SJCRH30 (cell line): ENCODE measurements around the gene WHAMM. TPM values are rescaled to one million over a fixed set of nuclear protein-coding genes. Genes with fewer than 3 reads are reported as not detected.
"Not testable (repeated sequence)": the region's sequence is repeated elsewhere in the genome, so short reads cannot be mapped to it uniquely, and the experiment has no call there.

Experiments used
- DNase-seq, 2 experiments: peaks; one replicate each; pipeline ENCODE4 v3.0.0-alpha.2; 2015 to 2020
- H3K27ac ChIP-seq: fragments of 250-450 bp; sonication (Bioruptor Pico); 2 replicates; pipeline ENCODE4 v1.5.1; 2020; ENCODE audit warnings: mild to moderate bottlenecking, moderate library complexity
- H3K27me3 ChIP-seq: fragments of 250-450 bp; sonication (Bioruptor Pico); 2 replicates; pipeline ENCODE4 v1.5.1; 2020; ENCODE audit warnings: mild to moderate bottlenecking, moderate library complexity
- H3K36me3 ChIP-seq: fragments of 250-450 bp; sonication (Bioruptor Pico); 2 replicates; pipeline ENCODE4 v1.5.1; 2020; ENCODE audit warnings: mild to moderate bottlenecking, moderate library complexity
- H3K4me1 ChIP-seq: fragments of 250-450 bp; sonication (Bioruptor Pico); 2 replicates; pipeline ENCODE4 v1.5.1; 2020; ENCODE audit warnings: mild to moderate bottlenecking, moderate library complexity
- H3K4me3 ChIP-seq: fragments of 250-450 bp; sonication (Bioruptor Pico); 2 replicates; pipeline ENCODE4 v1.5.1; 2020; ENCODE audit warnings: mild to moderate bottlenecking, moderate library complexity
- H3K9me3 ChIP-seq: fragments of 250-450 bp; sonication (Bioruptor Pico); replicated peaks from 2 replicates; pipeline ENCODE4 v1.5.1; 2020; ENCODE audit warnings: mild to moderate bottlenecking, moderate library complexity
- total RNA-seq: library from RNA; depleted of rRNA; stranded (reverse); fragments of >200 nt; shearing (Covaris generic); gene quantifications from 2 replicates; pipeline ENCODE4 v1.2.3, GENCODE V29; 2014

Gene WHAMM
- total RNA-seq, 1 experiment from 2014 or later = 5.2 TPM

- Histone ChIP-seq H3K4me3 (no peak overlapping the region), H3K9me3 (no peaks in the 10 kb centered on the region), H3K4me1 (no peaks in the 10 kb centered on the region), H3K36me3 (no peaks in the 10 kb centered on the region), H3K27me3 (no peaks in the 10 kb centered on the region), H3K27ac (no peak overlapping the region)
- no peak for DNase-seq
Measured at GRCh38 chr15:82856397-82857170, 47.2 kb downstream of the WHAMM start.

GRCh38 chr15:82858932-82859331 lies 49.5 kb downstream of the WHAMM start:
- H3K4me1 ChIP-seq = no peaks in the 10 kb centered on the region
- no peak for DNase-seq
- H3K27ac ChIP-seq = no peak overlapping the region
- H3K36me3 ChIP-seq = no peaks in the 10 kb centered on the region
- no peaks in the 10 kb centered on the region for H3K27me3 ChIP-seq
- H3K4me3 ChIP-seq = no peak overlapping the region
- no peaks in the 10 kb centered on the region for H3K9me3 ChIP-seq

GRCh38 chr15:82862886-82863285 lies 53.5 kb downstream of the WHAMM start:
- H3K4me3 ChIP-seq = no peak overlapping the region
- H3K27me3 ChIP-seq = no peaks in the 10 kb centered on the region
- no peaks in the 10 kb centered on the region for H3K36me3 ChIP-seq
- H3K27ac ChIP-seq = no peak overlapping the region
- no peaks in the 10 kb centered on the region for H3K9me3 ChIP-seq
- no peak for DNase-seq
- no peaks in the 10 kb centered on the region for H3K4me1 ChIP-seq

- Histone ChIP-seq H3K9me3 (no peaks in the 10 kb centered on the region), H3K4me1 (no peaks in the 10 kb centered on the region), H3K4me3 (no peak overlapping the region), H3K36me3 (no peaks in the 10 kb centered on the region), H3K27me3 (no peaks in the 10 kb centered on the region), H3K27ac (no peak overlapping the region)
- no peak for DNase-seq
Measured at GRCh38 chr15:82864967-82865366, 55.5 kb downstream of the WHAMM start.

GRCh38 chr15:82865581-82865980 lies 56.2 kb downstream of the WHAMM start:
- H3K27me3 ChIP-seq, H3K27ac ChIP-seq, H3K4me3 ChIP-seq, H3K4me1 ChIP-seq, DNase-seq, H3K36me3 ChIP-seq, H3K9me3 ChIP-seq: not testable (repeated sequence)

GRCh38 chr15:82865981-82866380 lies 56.6 kb downstream of the WHAMM start:
- not testable (repeated sequence) for H3K36me3 ChIP-seq, H3K27me3 ChIP-seq, H3K27ac ChIP-seq, H3K4me3 ChIP-seq, H3K4me1 ChIP-seq, DNase-seq, H3K9me3 ChIP-seq

- H3K4me1 ChIP-seq = no peaks in the 10 kb centered on the region
- H3K4me3 ChIP-seq = no peak overlapping the region
- no peak overlapping the region for H3K27ac ChIP-seq
- DNase-seq = no peak
- H3K27me3 ChIP-seq = no peaks in the 10 kb centered on the region
- no peaks in the 10 kb centered on the region for H3K9me3 ChIP-seq
- no peaks in the 10 kb centered on the region for H3K36me3 ChIP-seq
Measured at GRCh38 chr15:82870727-82871320, 61.4 kb downstream of the WHAMM start.

GRCh38 chr15:82871358-82871757 lies 61.9 kb downstream of the WHAMM start:
- no peaks in the 10 kb centered on the region for H3K27me3 ChIP-seq
- no peaks in the 10 kb centered on the region for H3K36me3 ChIP-seq
- no peaks in the 10 kb centered on the region for H3K9me3 ChIP-seq
- H3K4me3 ChIP-seq = no peak overlapping the region
- no peak overlapping the region for H3K27ac ChIP-seq
- DNase-seq = no peak
- no peaks in the 10 kb centered on the region for H3K4me1 ChIP-seq

GRCh38 chr15:82871832-82872484 lies 62.5 kb downstream of the WHAMM start:
- H3K4me3 ChIP-seq = no peak overlapping the region
- H3K4me1 ChIP-seq = no peaks in the 10 kb centered on the region
- H3K36me3 ChIP-seq = no peaks in the 10 kb centered on the region
- DNase-seq = no peak
- H3K27me3 ChIP-seq = no peaks in the 10 kb centered on the region
- H3K27ac ChIP-seq = no peak overlapping the region
- no peaks in the 10 kb centered on the region for H3K9me3 ChIP-seq

- no peak overlapping the region for H3K27ac ChIP-seq
- DNase-seq = no peak
- H3K4me3 ChIP-seq = no peak overlapping the region
- no peaks in the 10 kb centered on the region for H3K27me3 ChIP-seq
- no peaks in the 10 kb centered on the region for H3K9me3 ChIP-seq
- no peaks in the 10 kb centered on the region for H3K36me3 ChIP-seq
- H3K4me1 ChIP-seq = no peaks in the 10 kb centered on the region
Measured at GRCh38 chr15:82873000-82873680, 63.7 kb downstream of the WHAMM start.

- DNase-seq = no peak
- Histone ChIP-seq H3K27ac (no peak overlapping the region), H3K27me3 (no peaks in the 10 kb centered on the region), H3K4me1 (no peaks in the 10 kb centered on the region), H3K36me3 (no peaks in the 10 kb centered on the region), H3K4me3 (no peak overlapping the region), H3K9me3 (no peaks in the 10 kb centered on the region)
Measured at GRCh38 chr15:82874267-82874666, 64.8 kb downstream of the WHAMM start.

GRCh38 chr15:82874961-82875360 lies 65.5 kb downstream of the WHAMM start:
- no peaks in the 10 kb centered on the region for H3K27me3 ChIP-seq
- H3K27ac ChIP-seq = no peak overlapping the region
- no peaks in the 10 kb centered on the region for H3K9me3 ChIP-seq

GRCh38 chr15:82875411-82876003 lies 66.1 kb downstream of the WHAMM start:
- H3K4me1 ChIP-seq = no peaks in the 10 kb centered on the region
- no peak for DNase-seq
- H3K36me3 ChIP-seq = no peaks in the 10 kb centered on the region
- no peaks in the 10 kb centered on the region for H3K27me3 ChIP-seq
- no peaks in the 10 kb centered on the region for H3K9me3 ChIP-seq
- no peak overlapping the region for H3K27ac ChIP-seq
- H3K4me3 ChIP-seq = no peak overlapping the region

More at GRCh38 chr15:82874961-82875360, 65.5 kb downstream of the WHAMM start:
- Histone ChIP-seq H3K36me3 (no peaks in the 10 kb centered on the region), H3K4me1 (no peaks in the 10 kb centered on the region), H3K4me3 (no peak overlapping the region)
- DNase-seq = no peak

GRCh38 chr15:82877825-82878224 lies 68.4 kb downstream of the WHAMM start:
- H3K36me3 ChIP-seq = no peaks in the 10 kb centered on the region

GRCh38 chr15:82878325-82878724 lies 68.9 kb downstream of the WHAMM start:
- H3K9me3 ChIP-seq = no peaks in the 10 kb centered on the region
- H3K4me1 ChIP-seq = no peaks in the 10 kb centered on the region
- no peak for DNase-seq
- no peaks in the 10 kb centered on the region for H3K36me3 ChIP-seq
- H3K4me3 ChIP-seq = no peak overlapping the region
- no peaks in the 10 kb centered on the region for H3K27me3 ChIP-seq
- H3K27ac ChIP-seq = no peak overlapping the region

More at GRCh38 chr15:82877825-82878224, 68.4 kb downstream of the WHAMM start:
- no peak for DNase-seq
- Histone ChIP-seq H3K27ac (no peak overlapping the region), H3K9me3 (no peaks in the 10 kb centered on the region), H3K4me3 (no peak overlapping the region), H3K4me1 (no peaks in the 10 kb centered on the region), H3K27me3 (no peaks in the 10 kb centered on the region)
